Measurements from ENCODE around the gene DCDC2.

DNA sequence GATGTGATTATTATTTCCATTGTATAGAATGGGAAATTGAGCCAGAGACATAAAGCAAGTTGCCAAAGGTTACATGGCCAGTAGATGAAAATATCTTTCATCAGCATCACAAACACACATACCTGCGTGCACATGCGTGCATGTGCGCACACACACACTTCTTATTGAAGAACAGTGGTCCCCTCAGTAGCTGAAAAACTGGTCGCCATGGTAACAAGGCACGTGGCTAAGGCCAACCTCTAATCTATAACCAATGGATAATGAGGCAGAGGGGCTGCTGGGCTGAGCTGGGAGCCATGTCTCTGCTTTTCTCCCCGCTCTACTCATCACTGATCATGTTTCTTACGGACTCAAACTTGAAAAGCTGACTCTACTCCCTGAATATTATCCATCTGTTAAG is 171.5 kb downstream of the DCDC2 start:
- TF ChIP-seq POLR2A (IDR thresholded peaks at IDR 0.05): no peak
- no peak for TF ChIP-seq CTCF (IDR thresholded peaks at IDR 0.05)

Measured in breast epithelium (tissue), 3 donors.